NCI-H1930 (cell line): ENCODE data around the gene AGPAT2.
"Not testable (repeated sequence)": the region's sequence is repeated elsewhere in the genome, so short reads cannot be mapped to it uniquely, and the experiment has no call there.

Experiments
- DNase-seq, 2 experiments: peaks; one replicate each; lab custom pipeline; 2025; lab: John Stamatoyannopoulos, UW

AGPAT2 gene

DNA sequence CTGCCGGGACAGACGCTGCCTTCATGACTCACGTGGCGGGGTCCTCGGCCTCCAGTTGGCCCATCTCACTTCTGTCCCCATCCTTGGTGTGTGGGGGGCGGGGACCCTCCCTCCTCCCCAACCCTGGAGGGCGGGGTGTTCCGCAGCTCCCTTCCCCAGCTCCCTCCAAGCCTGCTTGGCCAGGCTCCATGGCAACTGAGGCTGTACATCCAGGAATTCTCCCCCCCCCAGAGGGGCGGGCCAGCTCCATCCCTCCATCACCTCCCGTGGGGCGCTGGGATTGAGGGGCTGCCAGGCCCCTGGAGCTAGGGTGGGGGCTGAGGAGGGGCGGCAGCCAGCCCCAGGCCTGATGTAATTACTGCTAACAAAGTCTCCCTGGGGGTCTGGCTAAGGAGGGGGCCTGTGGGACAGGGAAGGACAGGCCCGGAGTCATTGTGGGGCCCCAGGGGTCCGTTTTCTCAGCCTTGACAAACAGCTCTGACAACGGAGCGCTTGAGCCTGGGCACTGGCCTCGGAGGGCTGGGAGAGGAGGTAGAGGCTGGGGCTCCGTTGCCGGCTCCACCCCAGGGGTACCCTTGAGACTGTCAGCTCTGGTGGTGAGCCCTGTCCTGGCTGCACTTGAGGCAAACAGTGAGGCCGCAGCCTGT lies 33.1 kb upstream of the AGPAT2 start:
- DNase-seq = no peak

DNA sequence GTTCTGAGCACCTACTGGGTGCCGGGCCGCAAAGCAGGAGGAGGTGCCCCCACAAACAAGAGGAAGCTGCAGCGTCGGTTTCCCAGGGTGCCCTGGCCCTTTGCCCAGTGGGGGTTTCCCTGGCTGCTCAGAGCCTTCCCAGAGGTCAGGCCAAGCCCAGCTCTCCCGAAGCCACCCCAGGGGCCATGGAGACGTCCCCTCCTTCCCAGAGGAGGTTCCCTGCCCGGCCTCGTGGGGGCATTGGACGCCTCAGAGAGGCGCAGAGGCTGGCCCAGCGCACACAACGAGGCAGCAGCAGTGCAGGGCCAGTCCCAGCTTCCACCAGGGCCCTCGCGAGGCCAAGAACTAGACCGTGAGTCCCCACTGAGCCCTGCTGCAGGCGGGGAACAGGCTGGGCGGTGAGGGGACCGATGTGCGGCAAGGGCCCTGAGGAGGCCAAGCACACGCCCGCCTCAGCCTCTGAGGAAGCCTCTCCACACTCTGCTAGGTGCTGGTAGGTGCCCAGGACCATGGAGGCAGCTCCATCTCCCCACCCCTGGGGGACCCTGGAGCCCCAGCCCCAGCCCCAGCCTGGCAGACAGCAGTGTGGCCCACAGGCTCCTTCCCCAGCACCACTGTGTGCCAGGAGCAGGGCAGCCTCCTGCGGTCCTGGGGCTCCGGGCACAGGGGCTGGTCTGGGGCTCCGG lies 32.1 kb upstream of the AGPAT2 start:
- DNase-seq = no peak

DNA sequence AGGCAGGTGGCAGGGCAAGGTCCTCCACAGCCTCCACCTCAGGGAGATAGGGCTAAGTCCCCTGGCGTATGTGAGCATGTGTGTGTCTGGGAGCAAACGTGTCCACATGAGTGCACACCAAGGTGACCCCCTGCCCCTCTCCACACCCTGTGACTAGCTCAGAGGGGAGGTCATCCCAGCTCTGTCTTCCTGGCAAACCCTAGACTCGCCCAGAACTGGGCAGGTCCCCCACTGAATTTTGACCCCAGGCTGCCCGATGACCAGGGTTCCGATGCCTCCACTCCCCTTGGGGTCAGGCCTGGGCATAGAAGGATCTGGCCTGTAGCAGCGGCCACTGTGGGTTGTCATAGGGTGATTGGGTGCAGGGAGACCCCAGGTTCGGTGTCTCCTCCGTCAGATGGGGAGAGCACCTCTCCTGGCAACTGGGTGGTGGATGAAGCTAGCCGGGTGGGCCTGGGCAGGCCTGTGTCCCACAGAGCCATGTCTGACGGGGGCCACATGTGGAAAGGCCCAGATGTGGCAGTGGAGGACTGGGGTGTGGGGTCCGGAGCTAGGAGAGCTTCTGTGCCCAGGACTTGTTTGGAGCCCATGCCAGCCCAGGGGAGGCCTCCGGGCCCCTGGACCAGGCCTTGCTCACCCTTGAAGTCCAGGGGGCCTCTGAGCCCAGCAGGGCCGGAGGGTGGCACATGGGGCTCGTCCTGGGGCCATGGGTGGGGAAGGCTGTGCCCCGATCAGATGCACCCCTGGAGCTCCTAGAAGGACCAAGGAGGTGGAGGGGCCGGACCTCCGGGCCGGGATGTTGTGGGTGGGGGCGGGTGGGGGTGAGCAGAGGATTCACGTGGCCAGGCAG lies 31.3 kb upstream of the AGPAT2 start:
- DNase-seq = no peak

DNA sequence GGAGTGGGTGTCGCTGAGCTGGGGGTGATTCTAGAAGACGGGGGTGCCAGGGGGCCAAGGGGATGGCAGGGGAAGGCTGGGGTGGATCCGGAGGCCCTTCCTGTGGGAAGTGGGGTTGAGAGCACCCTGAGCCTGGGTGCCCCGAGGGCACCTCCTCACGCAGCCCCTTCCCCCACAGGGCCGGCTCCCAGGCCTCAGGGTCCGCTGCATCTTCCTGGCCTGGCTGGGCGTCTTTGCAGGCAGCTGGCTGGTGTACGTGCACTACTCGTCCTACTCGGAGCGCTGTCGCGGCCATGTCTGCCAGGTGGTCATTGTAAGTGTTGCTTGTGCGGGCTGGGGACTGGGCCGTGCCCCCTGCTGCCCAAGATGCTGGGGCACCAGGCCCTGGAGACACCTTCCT lies 30.1 kb upstream of the AGPAT2 start:
- DNase-seq = no peak

DNA sequence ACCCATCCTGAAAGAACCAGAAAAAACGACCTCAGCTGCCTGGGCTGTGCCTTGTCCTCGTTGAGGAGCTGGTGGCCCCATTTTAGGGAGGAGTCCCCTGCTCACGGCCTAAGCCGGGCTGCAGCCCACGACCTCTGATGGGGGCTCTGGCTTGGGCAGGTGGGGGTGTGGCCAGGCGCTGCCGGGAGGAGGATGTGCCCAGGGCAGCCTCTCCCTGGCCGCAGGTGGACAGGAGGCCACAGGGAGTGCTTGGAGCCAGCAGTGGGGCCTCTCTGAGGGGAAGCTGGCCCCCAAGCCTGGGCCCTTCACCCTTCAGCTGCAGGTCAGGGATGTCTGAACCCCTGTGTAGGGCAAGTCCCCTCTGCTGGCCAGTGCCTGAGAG lies 27.6 kb upstream of the AGPAT2 start:
- no peak for DNase-seq

DNA sequence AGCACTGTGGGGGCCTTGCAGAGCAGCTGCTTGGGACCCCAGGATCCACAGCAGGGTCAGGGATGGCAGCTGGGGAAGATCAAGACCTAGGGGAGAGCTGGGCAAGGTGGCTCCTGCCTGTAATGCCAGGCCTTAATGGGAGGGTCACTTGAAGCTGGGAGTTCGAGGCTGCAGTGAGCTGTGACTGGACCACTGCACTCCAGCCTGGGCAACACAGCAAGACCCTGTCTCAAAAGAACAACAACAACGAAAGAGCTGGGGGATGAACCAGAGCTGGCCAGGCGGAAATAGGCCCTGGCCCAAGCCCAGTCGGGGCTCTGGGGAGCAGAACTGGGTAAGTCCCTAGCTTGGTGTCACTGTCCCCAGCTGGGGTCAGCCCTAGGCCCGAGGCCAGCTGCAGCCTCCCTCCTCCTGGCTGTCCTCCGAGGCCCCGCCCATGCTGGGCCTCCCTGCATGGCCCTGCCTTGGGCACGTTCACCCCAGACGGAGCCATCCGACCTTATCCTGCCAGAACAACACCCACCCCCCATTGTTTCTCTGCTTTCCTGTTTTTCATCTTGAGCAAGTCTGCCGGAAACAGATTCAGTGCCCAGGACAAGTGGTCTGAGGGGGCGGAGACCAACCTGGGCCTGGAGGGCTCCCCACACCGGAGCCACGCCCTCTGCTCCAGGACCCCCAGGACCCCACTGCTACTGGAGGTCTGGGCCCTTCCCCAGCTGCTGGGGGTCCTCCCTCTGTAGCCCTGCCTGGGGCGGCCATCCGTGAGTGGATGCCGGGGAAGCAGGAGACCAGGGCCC lies 27.0 kb upstream of the AGPAT2 start:
- DNase-seq = no peak

DNA sequence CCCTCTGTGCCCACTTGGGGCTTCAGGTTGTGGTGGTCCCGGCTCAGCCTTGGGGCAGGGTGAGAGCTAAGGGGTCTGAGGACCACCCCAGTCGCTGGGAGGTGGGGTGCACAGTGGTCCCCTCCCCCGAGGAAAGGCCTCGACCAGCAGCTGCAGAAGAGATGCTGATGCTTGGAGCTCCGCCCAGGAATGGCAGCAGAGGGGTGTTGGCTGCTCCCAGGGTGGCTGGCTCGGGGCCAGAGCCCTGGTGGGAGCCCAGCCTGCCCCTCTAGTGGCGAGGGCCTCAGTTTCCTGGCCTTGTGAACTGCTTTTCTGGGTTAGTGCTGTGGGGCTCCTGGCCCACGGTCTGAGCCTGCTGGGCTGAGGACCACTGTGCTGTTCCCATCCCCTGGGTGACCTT lies 26.3 kb upstream of the AGPAT2 start:
- DNase-seq = no peak

DNA sequence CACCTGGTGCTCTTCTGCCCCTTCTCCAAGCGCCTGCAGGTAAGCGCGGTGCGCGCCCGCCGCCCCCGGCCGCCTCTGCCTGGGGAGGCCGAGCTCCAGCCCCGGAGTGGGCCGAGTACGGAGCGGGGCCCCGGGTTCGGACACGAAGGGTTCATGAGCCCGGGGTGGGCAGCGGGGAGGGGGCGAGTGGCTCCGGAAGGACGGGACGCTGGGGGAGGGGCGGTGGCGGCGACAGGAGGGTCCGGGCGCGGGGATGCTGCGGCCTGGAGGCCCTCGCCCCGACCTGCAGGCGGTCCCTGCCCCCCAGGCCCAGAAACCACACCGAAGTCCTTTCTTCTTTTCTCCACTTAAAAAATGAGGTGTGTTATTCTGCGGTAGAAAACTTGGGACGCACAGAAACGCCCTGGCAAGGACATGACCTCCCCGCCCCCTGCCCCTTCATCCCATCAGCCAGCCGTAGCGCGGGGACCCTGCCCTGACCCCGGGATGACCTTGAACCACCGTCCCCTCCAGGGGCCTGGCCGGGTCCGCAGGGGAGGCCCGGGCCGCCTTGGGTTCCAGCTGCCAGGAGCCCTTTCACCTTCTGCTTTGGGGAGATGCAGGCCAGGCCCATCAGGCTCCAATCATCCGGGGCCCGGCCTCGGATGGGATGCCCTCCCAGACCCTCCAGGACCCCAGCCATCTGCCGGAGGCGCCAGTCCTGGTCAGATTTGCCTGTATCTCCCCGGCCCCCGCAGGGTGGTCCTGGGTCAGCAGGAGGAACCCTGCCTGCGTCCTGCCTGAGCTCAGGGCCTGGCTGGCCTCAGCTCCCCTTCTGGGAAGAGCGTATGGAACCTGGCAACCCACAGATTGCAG lies 25.7 kb upstream of the AGPAT2 start:
- DNase-seq = no peak

DNA sequence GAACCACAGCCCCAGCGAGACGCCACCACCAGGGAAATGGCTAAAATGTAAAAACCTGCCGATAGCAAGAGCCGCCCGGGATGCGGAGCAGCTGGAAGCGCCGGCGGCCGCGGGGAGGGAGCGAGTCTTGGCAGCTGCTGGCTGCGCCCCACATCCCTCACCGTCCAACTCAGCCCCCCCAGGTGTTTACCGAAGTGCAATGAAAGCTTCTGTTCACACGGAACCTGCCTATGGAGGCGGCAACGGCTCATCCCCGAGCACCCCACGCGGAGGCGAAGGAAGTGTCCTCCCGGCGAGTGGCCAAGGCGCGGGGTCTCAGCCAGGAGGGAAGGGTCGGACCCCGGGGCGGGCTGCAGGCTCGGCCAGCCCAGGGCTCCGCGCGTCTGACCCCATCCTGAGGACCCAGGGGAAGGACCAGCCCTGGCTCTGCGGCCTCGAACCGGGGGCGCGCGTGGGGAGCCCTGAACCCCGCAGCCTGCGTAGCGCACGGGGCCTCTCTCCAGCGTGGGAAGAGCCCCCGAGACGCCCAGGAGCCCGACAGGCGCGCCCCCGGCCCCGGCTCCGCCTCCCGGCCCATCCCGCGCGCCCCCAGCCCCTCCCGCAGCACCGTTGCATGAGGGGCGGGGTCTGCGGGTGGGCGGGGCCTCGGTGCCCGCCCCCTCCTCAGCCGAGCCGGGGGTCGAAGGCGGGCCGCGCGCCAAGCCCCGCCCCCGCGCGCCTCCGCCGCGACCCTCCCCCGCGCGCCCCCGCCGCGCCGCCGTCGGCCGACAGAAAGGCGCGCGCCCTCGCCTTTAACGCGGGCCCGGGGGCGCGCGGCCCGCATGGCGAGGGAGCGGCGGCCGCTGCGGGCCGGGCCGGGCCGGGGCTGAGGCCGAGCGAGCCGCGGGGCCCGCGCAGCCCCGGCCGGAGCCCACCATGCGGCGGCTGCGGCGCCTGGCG lies 24.8 kb upstream of the AGPAT2 start, which contains the start of gene DIPK1B:
Gene DIPK1B, plus strand, starts transcription at position 822 of the 939 bp plus-strand sequence. Its CDS starts 94 bp downstream, at position 916.
- peak; percentile 53 to 65 for DNase-seq

DNA sequence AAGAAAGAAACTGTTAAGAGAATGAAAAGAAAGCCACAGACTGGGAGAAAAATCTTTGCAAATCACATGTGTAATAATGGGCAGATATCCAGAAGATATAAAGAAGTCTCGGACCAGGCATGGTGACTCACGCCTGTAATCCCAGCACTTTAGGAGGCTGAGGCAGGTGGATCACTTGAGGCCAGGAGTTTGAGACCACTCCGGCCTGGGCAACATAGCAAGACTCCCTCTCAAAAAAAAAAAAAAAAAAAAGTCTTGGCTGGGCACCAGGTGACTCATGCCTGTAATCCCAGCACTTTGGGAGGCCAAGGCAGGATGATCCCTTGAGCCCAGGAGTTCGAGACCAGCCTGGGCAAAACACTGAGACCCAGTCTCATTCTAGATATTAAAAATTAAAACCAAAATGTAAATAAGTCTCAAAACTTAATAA lies 24.0 kb upstream of the AGPAT2 start:
- not testable (repeated sequence) for DNase-seq

DNA sequence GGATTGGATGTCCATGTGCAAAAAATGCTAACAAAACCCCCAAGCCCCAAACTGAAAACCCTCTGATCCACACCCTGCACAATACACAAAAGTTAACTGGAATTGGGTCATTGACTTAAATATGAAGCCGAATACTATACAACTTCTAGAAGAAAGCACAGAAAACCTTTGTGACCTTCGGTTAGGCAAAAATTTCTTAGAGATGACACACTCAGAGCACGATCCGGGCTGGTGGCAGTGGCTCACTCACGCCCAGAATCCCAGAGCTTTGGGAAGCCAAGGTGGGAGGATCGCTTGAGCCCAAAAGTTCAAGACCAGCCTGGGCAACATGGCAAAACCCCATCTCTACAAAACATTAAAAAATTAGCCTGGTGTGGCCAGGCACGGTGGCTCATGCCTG lies 23.3 kb upstream of the AGPAT2 start:
- no peak for DNase-seq

DNA sequence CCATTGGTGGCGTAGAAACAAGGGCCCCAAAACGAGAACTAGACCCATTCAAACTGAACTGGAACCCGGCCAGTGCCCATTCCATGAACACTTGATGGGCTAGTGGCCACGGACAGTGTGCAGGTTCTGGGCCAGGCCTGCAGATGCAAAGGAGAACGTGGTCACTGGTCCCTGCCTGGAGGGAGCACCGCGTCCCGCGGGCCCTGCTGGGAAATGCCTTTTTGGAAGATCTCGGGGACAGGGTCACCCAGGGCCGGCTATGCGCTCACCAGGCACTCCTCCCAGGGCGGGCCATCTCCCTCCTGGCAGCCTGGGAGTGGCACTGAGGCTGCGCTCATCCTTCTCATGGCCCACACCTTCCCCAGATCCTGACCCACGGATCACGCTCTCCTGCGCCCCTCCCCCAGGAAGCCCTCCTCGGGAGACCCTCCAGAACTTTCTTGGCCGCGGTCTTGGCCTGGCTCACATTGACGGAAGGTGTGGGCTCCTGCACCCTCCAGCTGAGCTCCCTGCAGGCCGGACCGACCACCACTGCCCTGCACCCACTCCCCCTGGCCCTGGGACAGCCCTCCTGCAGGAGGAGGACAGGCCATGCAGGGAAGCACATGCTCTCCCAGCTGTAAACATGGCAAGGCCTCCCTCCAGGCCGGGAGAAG lies 22.3 kb upstream of the AGPAT2 start:
- DNase-seq = no peak

DNA sequence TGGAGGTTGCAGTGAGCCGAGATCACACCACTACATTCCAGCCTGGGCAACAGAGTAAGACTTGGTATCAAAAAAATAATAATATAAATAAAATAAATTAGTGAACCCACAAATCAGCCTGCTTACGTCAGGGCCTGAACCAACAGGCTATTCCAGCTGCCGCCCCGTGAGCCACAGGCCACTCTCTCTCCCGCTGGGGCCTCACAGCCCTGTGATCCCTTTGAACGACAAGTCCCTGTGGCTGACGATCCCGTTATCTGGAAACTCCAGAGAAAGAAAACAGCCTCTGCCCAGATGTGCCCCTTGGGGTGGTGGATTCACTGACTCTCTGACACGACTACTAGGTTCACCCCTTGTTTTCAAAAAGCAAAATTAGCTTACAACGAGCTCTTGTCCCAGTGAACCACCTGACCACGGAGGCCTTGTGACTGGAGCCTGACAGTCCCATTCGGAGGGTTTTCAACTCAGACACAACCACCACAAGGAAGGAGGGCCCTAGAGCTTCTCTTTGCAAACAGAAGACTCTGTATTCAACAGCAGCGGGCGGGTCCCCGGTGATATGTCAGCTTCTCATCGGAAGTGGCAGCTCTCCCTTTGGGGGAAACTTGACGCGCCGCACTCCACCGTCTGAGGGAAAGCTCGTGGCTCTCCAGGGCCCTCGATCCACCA lies 20.7 kb upstream of the AGPAT2 start:
- no peak for DNase-seq

DNA sequence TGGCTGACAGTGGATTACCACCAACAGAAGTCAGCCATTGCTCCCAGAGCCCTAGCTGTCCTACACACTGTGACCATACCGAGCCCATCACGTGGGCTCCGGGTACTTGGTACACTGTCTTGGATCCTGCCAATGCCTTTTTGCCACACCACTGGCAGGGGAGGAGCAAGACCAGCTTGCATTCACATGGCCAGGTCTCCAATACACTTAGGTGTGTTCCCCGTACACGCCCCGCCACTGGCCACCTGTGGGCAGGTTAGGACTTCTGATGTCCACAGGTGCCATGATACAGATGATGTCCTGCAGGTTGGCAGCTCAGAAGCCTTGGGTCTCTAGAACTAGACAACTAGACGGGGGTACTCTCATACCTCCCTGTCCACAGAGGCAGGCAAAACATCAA lies 19.8 kb upstream of the AGPAT2 start:
- no peak for DNase-seq

DNA sequence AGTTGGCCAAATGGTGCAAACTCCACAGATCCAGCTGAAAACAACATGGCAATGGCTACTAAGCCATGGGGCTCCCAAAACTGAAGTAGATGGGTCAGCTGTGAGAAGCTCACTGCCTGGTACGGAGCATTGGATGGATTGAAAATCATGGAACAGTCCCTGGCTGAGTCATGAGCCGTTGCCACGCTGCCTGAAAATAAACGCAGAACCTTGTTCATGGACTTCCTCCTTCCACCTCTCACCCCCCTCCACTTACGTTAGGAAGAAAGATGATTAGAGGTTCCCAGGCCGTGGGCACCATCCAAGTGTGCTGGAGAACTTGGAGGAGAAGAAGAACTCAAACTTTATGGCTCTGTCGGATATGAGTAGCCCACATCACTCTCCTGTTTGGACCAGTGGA lies 18.3 kb upstream of the AGPAT2 start:
- no peak for DNase-seq

DNA sequence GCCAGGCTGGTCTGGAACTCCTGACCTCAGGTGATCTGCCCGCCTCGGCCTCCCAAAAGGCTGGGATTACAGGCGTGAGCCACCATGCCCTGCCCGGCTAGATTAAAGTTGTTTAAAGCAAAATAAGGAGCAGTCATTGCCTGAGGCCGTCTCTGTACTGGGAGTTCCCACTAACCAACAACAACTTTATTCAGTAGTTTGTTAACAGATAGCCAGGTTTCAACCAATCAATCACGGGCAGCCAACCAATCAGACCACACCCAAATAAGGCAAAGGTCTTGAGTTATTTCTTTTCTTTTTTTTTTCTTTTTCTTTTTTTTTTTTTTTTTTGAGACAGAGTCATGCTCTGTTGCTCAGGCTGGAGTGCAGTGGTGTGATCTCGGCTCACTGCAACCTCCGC lies 17.5 kb upstream of the AGPAT2 start:
- not testable (repeated sequence) for DNase-seq

DNA sequence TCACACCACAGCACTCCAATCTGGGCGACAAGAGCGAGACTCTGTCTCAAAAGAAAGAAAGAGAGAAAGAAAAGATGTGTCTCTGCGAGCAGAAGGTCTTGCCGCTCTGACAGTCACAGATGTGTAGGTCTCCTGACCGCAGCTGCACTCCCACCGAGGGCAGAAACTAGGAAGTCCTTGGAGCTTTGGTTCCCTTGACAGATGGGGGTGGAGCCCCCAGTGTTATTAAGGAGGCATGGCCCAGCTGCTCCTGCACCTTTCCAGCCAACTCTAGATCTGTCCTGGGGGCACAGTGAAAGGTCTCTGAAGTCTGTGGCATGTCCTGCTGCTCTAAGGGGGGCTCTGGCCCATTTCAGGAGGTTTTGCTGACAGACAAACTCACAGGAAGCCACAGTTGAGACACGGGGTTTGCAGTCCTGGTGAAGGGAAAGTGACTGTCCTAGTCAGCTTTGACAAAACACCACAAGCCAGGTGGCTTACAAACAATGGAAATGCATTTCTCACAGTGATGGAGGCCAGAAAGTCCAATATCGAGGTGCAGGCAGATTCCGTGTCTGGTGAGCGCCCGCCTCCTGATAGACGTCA lies 16.1 kb upstream of the AGPAT2 start:
- DNase-seq = no peak

DNA sequence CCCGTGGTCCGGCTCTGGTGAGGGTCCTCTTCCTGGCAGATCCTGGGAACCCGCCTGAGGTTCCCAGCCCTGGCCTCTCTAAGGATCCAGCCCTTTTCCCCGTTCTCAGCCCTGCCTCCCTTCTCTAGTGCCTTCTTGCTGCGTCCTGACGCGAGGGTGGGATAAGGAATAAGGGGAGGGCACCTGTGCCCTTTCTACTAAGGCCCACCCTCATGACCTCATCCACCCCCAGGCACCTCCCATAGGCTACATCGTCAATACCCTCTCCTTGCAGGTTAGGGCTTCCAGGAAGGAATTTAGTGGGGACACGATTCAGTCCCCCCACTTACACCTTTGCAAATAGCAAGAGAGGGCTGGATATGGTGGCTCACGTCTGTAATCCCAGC lies 14.4 kb upstream of the AGPAT2 start:
- no peak for DNase-seq
